Tibial nerve (tissue), 4 donors: ENCODE measurements around the gene FRMD4A.

Experiments used
- EP300 ChIP-seq, 2 donors: sonication (generic); formaldehyde crosslinking; IDR thresholded peaks; one replicate each; pipeline ENCODE4 v1.6.1; 2017; ENCODE audit warnings: antibody characterized with exemption in 2 of 2, mild to moderate bottlenecking in 1 of 2
- POLR2A ChIP-seq, 2 donors: fragments of 450-650 bp; IDR thresholded peaks; one replicate each; pipeline ENCODE4 v1.6.1; 2017; ENCODE audit warnings: antibody characterized with exemption in 2 of 2, mild to moderate bottlenecking in 2 of 2, moderate library complexity in 2 of 2
- TF ChIP-seq, protein P1 (sequence below), 5 experiments: fragments of 200-600 bp in 3 of 5; fragments of 450-650 bp in 2 of 5; sonication (generic) in 3 of 5; IDR thresholded peaks; one replicate each; pipeline ENCODE4 v1.5.1; 2016 to 2019; ENCODE audit warnings: antibody characterized with exemption in 5 of 5, mild to moderate bottlenecking in 3 of 5, moderate library complexity in 2 of 5

DNA sequence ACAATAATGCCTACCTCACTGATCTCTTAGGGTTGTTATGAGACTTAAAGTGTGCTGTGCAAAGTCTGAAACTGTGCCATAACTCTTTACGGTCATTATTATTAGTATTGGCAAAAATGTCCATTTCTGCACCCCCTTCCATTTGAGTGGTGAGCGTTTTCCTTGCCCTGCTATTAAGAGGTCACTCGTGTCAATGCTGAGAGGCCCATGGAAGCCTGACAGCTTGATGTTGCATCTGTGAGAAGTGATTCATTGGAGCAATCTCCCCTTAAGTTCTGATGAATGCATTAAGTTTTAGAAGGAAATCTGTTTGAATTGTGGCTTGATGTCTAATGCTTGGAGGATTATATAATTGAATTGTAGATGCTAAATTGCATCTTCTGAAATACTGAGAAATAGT, 253.3 kb downstream of the FRMD4A start:
- TF ChIP-seq, protein P1, sequence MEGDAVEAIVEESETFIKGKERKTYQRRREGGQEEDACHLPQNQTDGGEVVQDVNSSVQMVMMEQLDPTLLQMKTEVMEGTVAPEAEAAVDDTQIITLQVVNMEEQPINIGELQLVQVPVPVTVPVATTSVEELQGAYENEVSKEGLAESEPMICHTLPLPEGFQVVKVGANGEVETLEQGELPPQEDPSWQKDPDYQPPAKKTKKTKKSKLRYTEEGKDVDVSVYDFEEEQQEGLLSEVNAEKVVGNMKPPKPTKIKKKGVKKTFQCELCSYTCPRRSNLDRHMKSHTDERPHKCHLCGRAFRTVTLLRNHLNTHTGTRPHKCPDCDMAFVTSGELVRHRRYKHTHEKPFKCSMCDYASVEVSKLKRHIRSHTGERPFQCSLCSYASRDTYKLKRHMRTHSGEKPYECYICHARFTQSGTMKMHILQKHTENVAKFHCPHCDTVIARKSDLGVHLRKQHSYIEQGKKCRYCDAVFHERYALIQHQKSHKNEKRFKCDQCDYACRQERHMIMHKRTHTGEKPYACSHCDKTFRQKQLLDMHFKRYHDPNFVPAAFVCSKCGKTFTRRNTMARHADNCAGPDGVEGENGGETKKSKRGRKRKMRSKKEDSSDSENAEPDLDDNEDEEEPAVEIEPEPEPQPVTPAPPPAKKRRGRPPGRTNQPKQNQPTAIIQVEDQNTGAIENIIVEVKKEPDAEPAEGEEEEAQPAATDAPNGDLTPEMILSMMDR (IDR thresholded peaks at IDR 0.05): no peak
- no peak for TF ChIP-seq POLR2A (IDR thresholded peaks at IDR 0.05)
- no peak for TF ChIP-seq EP300 (IDR thresholded peaks at IDR 0.05)
